Stimulated activated CD8-positive, alpha-beta memory T cell treated with anti-CD3 and anti-CD28 coated beads, Interleukin-4, amount 100 ng/mL, for 48 hours (primary cell): Measurements from ENCODE around the gene NMT1.

Experiments used
- DNase-seq: peaks from one replicate; pipeline ENCODE4 v3.0.0-alpha.2; 2020

Gene NMT1

GRCh38 chr17:45086391-45086790 is 25.3 kb downstream of the NMT1 start:
- no peak for DNase-seq

- no peak for DNase-seq
Measured at GRCh38 chr17:45086865-45087503, 25.9 kb downstream of the NMT1 start.

- no peak for DNase-seq
Measured at GRCh38 chr17:45087504-45087975, 26.4 kb downstream of the NMT1 start.

- DNase-seq = no peak
Measured at GRCh38 chr17:45087978-45088377, 26.9 kb downstream of the NMT1 start.

- no peak for DNase-seq
Measured at GRCh38 chr17:45088741-45089140, 27.6 kb downstream of the NMT1 start.

DNA sequence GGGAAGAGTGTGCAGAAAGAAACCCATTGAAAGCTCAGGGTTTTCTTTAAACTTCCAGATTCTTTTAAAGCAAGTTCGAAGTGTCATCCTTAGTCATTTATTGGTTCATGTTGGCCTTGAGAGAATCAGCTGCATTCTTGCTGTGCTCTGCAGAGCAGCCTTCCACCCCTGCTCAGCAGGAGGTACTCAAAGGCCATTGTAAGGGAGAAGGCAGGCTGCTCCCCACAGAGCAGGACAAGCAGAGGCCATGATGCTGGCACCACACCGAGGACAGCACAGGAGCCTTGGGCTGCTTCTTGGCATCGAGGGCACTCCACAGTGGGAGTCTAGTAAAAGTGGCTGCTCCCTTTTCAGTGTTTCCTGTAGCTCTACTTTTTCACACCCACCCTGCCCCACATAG is 29.6 kb downstream of the NMT1 start:
- DNase-seq = no peak

DNA sequence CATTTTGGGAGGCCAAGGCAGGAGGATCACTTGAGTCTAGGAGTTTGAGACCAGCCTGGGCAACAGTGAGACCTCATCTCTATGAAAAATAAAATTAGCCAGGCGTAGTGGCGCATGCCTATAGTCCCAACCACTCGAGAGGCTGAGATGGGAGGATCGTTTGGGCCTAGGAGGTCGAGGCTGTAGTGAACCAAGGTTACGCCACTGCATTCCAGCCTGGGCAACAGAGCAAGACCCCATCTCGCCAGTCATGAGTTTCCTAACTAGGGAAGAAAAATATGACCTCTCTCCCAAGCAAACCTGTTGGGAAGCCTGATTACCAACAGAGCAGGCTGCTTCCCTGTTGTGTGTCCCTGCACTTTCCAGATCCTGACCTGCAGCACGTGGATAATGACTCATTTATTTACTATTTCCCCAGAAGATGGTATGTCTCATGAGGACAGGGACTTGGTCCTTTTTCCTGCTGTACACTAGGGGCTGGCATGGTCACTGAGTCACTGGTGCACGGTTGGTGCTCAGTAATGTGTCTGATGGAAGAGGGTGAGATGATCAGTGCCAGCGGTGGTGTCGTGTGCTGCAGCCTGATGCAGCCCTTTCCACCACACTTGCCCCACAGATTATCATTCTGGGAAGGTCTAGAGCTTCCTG is 30.8 kb downstream of the NMT1 start:
- DNase-seq = no peak

DNA sequence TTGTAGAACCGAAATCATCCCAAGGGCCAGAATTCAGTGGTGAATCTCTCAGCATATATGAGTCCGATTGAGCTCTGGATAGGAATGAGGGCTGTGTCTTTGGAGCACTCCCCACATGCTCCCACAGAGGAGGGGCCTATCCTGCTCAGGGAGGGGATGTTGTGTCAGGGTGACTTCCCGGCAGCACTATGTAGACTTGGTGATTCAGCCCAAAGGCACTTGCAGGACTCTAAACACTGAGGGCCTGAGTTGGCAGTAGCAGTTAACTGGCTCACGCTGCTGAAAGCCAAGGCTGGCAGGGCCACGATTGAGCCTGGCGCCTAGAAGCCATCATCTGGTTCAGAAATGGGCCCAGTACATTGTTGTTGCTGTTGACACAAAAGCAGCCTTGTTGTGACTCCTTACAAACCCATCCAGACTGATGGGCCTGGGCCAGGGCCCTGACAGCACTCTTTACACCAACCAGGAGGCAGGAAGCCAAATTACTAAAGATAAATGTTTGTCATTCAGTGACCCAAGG is 31.9 kb downstream of the NMT1 start:
- DNase-seq = no peak

DNA sequence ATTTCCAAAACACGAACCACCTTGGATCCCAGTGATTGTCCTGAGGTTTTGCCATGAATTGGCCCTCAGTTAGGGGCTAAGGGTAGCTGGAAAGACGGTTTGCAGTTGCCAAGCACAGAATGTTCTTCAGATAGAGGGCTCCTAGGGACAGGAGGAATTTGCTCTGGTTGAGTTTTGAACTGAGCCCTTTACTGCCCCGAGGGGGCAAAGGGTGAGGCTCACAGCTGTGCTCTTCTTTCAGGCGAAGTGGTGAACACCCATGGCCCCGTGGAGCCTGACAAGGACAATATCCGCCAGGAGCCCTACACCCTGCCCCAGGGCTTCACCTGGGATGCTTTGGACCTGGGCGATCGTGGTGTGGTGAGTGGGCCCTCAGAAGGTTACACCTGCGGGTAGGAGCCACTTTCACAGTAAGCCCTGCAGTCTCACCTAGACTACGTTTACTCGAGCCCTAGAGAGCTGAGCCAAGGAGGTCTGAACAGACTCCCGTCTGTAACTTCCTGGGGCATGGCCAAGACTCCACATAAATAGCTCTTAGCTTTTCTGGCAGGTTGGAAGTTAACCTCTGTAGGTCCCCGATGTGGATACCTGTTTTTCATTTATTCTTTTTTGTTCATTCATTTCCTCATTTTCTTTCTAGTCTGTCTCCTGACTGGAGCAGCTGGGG is 32.5 kb downstream of the NMT1 start:
- DNase-seq = no peak

GRCh38 chr17:45096141-45096540 is 35.0 kb downstream of the NMT1 start:
- no peak for DNase-seq

DNA sequence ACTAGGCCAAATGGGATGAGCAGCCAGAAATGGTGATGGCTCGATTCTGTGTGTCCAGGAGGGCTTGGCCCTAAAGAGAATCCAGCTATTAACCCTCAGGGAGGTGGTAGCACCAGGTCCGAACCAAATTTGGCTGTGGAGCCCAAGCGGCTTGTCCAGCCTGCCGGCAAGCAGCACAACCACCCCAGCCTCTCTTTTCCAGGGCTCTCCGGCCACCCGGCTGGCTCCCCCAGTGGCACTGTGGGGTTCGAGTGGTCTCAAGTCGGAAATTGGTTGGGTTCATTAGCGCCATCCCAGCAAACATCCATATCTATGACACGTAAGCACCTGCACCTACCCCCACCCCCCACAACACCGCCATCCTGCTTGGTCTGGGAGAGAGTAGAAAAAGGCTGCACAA is 35.8 kb downstream of the NMT1 start:
- DNase-seq = no peak

- DNase-seq = no peak
Measured at GRCh38 chr17:45098081-45098868, 37.2 kb downstream of the NMT1 start.

- peak; percentile 85 for DNase-seq
Measured at GRCh38 chr17:45098869-45099616, 37.9 kb downstream of the NMT1 start.

- no peak for DNase-seq
Measured at GRCh38 chr17:45101546-45101882, 40.4 kb downstream of the NMT1 start.

GRCh38 chr17:45101883-45102811 is 41.0 kb downstream of the NMT1 start:
- DNase-seq = no peak

DNA sequence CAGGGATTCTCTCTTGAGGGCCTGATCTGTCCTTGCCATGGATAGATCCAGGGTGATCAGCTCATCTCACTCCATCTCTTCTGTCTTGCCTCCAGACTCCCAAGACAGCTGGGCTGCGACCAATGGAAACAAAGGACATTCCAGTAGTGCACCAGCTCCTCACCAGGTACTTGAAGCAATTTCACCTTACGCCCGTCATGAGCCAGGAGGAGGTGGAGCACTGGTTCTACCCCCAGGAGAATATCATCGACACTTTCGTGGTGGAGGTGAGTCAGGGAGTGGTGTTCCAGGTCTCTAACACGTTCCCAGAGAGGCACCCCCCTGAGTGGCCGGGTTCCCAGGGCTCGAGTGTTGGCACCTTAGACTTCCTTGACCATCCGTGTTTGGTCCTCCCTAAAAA is 41.7 kb downstream of the NMT1 start:
- DNase-seq = no peak

DNA sequence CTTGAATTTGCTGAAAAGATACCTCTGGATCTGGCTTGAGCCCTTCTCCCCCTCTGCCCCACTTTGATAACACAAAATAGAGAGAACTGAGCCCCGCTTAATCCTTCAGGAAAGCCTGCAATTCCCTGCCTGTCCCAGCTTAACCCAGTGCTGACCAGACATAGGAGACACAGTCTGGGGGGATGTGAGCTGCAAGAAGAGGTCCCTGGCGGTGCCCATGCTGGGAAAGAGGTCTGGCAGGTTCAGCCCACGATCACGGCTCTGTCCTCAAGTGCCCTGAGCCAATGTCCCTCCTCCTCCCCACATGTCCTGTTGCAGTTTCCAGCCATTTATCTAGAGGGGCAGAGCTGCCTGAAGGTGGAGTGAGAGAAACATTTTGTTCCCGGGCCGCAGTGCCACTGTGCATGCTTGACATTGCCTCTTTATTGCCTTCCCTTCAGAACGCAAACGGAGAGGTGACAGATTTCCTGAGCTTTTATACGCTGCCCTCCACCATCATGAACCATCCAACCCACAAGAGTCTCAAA is 42.2 kb downstream of the NMT1 start:
- DNase-seq = no peak

DNA sequence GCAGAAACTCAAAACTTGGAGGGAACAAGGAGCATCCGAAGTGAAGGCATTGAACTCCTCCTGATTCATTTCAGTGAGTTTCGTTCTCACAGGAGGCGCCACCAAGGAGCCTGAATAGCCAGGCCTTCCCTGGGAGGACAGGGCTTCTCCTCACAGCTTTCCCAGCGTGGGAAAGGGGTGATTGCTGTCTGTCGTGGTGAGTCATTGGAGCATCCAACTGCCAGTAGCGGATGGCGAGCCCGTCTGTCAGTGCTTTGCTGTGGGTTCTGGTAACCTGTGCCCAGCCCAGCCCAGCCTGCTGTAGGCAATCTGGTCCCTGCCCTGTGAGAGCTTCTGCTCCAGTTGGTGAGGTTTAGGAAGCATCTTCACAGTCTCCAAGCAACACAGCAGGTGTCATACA is 42.9 kb downstream of the NMT1 start:
- no peak for DNase-seq

GRCh38 chr17:45104497-45104896 is 43.4 kb downstream of the NMT1 start:
- no peak for DNase-seq

DNA sequence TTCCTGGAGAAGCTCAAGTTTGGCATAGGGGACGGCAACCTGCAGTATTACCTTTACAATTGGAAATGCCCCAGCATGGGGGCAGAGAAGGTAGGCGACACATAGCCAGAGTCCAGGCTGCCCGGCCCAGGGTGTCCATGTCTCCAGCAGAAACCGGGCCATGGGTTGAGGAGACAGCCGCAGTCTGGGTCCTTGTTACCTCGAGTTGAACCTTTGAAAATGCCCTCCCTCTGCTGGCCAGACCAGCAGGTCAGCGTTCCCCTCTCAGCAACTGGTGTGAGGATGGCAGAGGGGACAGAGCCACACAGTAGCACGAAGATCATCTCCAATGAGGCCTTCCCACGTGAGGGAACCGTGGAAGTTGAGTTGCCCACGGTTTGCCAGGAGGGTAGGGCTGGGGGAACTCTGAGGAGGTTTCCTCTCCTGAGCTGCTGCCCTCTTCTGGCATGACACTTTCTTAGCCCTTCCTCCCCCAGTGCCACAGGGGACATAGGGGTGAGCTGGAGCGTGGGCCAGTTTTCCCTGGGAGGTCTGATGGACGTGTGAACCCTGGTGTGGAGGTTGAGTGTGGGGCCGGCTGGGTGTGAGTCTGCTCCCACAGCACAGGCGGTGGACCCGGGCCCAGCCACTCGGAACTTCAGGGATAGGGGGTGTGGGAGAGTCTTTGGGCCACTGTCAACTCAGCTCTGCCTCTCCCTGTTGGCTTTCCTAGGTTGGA is 43.9 kb downstream of the NMT1 start:
- DNase-seq = no peak

- no peak for DNase-seq
Measured at GRCh38 chr17:45106096-45106495, 45.0 kb downstream of the NMT1 start.
